ENCODE results near the gene OR1S2. TPM values are rescaled to one million over a fixed set of nuclear protein-coding genes. Genes with fewer than 3 reads are reported as not detected.

Gene OR1S2
- polyA plus RNA-seq, 3 donors, result not detected

Other genes starting within 250 kb of the OR1S2 start
- not detected for gene OR9Q1, start 180.3 kb downstream of the OR1S2 start, polyA plus RNA-seq (ENCODE audit: insufficient read length in 3 of 3)
- gene OR6Q1, start 173.2 kb downstream of the OR1S2 start, polyA plus RNA-seq (ENCODE audit: insufficient read length in 3 of 3), result not detected
- gene OR9I1, start 78.6 kb downstream of the OR1S2 start, polyA plus RNA-seq (ENCODE audit: insufficient read length in 3 of 3), result not detected
- not detected for gene OR9Q2, start 15.1 kb downstream of the OR1S2 start, polyA plus RNA-seq (ENCODE audit: insufficient read length in 3 of 3)
- gene OR1S1, start 8.6 kb upstream of the OR1S2 start, polyA plus RNA-seq (ENCODE audit: insufficient read length in 3 of 3), result not detected
- gene OR10Q1, start 24.8 kb upstream of the OR1S2 start, polyA plus RNA-seq (ENCODE audit: insufficient read length in 3 of 3), result not detected
- gene OR10W1, start 64.1 kb upstream of the OR1S2 start, polyA plus RNA-seq (ENCODE audit: insufficient read length in 3 of 3), result not detected
- not detected for gene OR5B17, start 154.9 kb upstream of the OR1S2 start, polyA plus RNA-seq (ENCODE audit: insufficient read length in 3 of 3)
- not detected for gene OR5B3, start 202.7 kb upstream of the OR1S2 start, polyA plus RNA-seq (ENCODE audit: insufficient read length in 3 of 3)
- under 1 TPM; 0.06 to 0.13 (median 0.13) TPM for gene OR5B2, start 224.0 kb upstream of the OR1S2 start, polyA plus RNA-seq (ENCODE audit: insufficient read length in 3 of 3)
- gene OR5B12, start 238.1 kb upstream of the OR1S2 start, polyA plus RNA-seq (ENCODE audit: insufficient read length in 3 of 3), result under 1 TPM in 1 of 3 donors, not detected in 2; 0.09 TPM